ENCODE measurements around the gene THPO.

DNA sequence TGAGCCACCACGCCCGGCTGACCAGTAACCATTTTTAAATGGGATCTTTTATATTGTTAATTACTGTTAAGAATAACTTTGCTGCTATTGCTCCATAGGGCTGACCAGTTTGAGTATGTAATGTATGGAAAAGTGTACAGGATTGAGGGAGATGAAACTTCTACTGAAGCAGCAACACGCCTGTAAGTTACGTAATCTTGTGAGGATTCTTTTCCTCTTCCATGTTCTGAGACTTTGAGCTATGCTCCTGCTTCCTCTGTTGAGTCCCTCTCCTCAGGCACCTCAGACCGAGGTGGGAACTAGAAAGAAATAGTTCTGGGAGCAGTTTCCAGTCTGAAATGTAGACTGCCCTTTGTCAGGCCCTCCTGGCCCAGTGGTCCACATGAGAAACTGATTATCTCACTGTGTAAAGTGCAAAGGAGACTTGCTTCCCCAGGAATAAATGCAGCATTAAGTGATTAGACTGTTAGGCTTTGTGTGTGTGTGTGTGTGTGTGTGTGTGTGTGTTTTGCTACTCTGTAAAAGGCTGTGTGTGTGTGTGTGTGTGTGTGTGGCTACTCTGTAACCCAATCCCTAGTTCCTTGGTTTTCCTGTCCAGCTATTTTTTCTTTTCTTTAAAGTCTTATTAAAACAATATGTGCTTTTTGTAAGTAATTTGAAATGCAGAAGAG lies 11.3 kb downstream of the THPO start:
- TF ChIP-seq, protein P1, sequence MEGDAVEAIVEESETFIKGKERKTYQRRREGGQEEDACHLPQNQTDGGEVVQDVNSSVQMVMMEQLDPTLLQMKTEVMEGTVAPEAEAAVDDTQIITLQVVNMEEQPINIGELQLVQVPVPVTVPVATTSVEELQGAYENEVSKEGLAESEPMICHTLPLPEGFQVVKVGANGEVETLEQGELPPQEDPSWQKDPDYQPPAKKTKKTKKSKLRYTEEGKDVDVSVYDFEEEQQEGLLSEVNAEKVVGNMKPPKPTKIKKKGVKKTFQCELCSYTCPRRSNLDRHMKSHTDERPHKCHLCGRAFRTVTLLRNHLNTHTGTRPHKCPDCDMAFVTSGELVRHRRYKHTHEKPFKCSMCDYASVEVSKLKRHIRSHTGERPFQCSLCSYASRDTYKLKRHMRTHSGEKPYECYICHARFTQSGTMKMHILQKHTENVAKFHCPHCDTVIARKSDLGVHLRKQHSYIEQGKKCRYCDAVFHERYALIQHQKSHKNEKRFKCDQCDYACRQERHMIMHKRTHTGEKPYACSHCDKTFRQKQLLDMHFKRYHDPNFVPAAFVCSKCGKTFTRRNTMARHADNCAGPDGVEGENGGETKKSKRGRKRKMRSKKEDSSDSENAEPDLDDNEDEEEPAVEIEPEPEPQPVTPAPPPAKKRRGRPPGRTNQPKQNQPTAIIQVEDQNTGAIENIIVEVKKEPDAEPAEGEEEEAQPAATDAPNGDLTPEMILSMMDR (IDR thresholded peaks at IDR 0.05): no peak
- TF ChIP-seq EZH2 (IDR thresholded peaks at IDR 0.05; ENCODE audit: borderline replicate concordance, insufficient read depth, low read depth, low read length, poor library complexity, severe bottlenecking): no peak
